ENCODE measurements around the gene E2F4.

GRCh38 chr16:67216612-67217490 lies 24.9 kb downstream of the E2F4 start:
- TF ChIP-seq CTCF (IDR thresholded peaks at IDR 0.05 in 8 of 11, conservative IDR thresholded peaks at IDR 0.05 in 3 of 11) (no peak), POLR2A (IDR thresholded peaks at IDR 0.05) (no peak), POLR2AphosphoS5 (IDR thresholded peaks at IDR 0.05) (peak; percentile 11 to 64 (median 59))

All from spleen (tissue), 7 donors.